G401 (cell line): ENCODE measurements around the gene HLTF. TPM values are rescaled to one million over a fixed set of nuclear protein-coding genes. Genes with fewer than 3 reads are reported as not detected.
A peak's percentile ranks its signal among the peaks of the same experiment; 100 is the strongest.

Source experiments
- DNase-seq: peaks from one replicate; pipeline ENCODE4 v3.0.0-alpha.2; 2015; ENCODE audit warnings: low spot score
- in situ Hi-C: cut with HindIII; loops from 2 replicates; pipeline ENCODE4 v1.10.0; 2016; ENCODE audit warnings: low sequenced_read_pairs, mixed read lengths
- total RNA-seq: library from RNA; depleted of rRNA; stranded (reverse); fragments of >200 nt; shearing (Covaris generic); gene quantifications from 2 replicates; pipeline ENCODE4 v1.2.3, GENCODE V29; 2014

HLTF gene
- total RNA-seq, 1 experiment from 2014 or later = 81.1 TPM

DNA sequence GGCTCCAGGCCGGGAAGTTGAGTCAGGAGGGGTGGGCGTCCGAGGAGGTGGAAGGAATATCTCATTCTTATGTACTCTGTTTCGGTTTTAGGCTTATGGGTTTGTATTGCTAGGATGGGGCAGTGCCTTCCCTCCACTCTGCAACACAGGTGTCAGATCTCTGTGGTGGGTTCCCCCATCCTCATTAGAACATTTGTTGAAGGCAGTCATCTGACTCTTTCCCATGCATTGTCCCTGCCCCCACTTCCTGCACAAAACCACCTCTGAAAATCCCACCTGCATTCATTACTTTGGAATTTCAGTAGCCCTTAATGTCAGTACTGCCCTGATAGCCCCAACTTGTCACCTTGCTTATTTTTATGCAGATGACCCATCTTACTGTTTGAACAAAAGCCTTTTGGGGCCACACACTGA, 65.5 kb downstream of the HLTF start:
- DNase-seq = no peak
- in situ Hi-C loops = no loop called here

DNA sequence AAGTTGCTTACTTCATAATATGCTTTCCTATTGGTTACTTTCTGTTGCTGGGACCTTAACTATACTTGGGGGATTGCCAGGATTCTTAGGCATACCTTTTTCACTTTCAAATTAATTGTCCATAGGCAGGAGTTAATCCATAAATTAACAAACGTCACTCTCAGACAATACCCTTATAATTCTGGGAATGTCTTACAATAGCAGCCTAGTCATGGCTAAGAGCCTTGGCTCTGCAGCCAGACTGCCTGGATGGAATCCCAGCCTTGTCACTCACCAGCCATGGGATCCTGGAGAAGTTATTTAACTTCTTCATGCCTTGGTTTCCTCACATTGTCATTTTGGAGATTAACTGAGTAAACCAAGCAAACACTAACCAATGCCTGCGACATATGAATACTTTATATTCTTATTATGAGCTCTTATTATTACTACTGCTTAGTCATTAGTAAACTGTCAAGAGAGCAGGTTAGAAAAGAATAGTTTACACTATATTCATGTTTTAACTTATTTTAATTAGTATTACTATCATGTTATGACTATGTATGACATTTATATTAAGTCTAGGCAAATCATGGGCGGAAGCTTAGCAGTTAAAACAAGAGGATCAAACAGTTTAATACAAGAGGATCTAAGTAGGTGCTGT, 66.0 kb downstream of the HLTF start:
- in situ Hi-C loops = no loop called here
- DNase-seq = no peak

DNA sequence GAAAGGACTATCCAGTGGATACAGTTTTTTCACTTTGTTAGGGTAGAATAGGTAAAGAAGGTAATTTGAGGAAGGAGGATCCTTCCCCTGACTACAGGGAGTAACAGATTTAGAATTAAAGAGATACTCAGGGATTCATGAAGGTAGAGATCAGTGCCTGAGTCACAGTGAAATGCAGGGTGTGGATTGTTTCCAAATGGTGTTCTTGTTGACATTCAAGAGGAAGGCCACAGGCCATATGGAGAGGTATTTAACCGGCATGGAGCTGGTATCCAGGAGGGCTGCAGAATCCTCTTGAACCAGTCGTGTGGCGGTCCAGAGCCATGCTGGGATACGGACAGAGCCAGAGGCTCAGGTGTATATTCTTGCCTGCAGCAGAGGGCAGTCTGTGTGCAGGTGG, 66.8 kb downstream of the HLTF start:
- peak; percentile 48 for DNase-seq
- in situ Hi-C loops = no loop called here

DNA sequence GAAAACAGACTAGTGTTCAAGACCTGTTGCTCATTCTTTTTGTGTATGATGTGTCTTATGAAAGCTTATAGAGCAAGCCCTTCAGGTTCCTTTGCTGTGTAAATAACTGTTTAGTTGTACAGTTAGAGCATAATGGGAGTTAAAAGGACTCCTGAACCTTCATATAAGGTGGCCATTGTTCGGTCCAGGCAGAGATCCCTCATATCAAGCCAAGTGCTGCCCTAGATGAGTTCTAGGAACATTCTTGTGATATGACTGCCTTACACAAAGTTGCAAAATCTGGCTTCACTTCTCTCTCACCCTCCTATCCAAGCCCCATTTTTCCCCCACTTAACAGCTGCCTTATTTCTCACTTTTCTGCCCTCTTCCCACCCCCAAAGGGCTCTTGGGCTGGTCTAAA, 68.1 kb downstream of the HLTF start:
- in situ Hi-C loops = no loop called here
- no peak for DNase-seq

DNA sequence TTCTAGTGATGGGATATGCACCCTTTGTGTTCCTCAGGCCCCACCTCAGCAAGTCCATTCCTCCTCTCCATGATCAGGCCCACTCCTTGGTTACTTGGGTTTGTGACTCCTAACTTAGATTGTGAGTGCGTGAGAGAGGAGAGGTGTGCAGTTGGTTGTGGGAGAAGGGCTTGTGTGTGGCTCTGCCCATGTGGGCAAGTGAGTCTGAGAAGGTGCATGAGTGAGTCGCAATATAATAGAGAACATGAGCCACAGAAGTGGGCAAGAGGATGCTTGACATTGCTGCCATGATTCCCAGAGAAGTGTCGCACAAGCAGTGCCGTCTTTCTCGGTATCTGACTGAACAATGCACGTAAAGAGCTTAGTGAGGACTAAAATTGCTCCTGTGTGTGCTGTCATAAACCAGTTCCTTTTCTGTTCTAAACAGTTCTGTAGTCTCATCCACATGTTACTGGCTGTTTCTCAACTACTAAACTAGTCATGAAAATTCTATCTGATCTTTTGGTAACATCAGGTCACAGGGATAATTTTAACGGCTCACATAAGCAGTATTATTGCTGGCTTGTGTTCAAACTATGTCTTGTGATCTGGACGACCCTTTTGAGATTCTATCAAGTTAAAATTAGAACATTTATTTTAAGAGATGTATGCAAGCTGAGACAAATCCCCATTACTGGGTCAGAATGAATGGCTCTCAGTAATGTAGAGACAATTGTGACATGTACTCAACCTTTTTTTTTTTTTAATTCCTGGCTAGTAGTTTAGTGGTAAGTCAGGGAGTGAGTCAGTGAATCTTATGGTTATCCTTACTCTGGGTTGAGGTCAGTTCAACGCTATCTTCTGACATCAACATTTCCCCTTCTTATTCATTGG, 69.4 kb downstream of the HLTF start:
- in situ Hi-C loops = no loop called here
- no peak for DNase-seq

DNA sequence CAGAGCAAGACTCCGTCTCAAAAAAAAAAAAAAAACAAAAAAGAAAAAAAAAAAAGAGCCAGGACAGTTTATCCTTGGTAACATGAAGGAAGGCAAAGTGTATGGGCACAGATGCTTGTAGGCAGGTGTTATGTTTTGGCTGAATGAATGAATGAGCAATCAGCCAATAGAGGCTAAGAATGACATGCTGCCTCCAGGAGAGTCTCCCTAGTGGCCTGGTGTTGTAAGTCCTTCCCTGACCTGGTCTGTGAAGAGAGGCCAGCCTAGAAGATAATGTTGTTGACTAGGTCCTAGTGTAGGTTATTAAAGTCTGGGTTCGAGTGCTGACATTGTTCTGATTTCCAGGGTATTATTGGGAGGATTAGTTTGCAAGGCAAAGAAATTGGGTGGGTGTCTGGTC, 70.1 kb downstream of the HLTF start:
- no peak for DNase-seq
- in situ Hi-C loops = no loop called here

DNA sequence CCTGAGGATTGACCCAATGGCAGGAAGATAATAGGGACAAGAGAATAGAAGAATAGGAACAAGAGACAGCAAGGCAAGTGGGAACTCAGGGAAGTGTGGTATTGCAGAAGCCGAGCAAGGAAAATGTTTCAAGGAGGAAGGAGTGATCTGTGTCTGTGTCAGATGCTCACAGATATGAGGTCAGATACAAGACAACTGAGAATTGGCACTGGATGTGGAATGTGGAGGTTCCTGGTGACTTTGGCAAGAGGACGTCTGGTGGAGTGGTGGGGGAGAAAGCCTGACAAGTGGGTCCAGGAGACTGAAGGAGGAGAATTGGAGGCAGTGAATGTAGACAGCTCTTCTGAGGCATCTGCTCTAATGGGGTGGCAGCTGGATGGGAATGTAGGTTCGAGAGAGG, 70.9 kb downstream of the HLTF start:
- in situ Hi-C loops = no loop called here
- DNase-seq = no peak

DNA sequence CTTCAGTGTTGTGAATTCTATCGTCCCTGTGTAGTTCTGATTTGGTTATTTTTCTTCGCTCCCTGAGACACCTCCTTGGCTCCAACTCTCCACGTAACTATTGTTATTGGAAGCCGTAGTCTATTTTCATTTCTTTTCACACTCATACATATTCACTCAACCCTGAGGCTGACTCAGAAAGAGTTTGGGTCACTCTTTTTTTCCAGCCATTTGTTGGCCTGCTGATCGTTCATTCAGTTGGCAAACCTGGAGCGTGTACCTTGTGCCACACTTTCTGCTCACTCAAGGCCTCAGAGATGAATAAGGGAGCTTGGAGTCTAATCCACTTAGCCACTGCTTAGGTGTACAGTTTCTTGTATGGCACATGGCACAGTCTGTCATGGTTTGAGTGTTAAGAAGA, 72.6 kb downstream of the HLTF start:
- no peak for DNase-seq
- in situ Hi-C loops = no loop called here

DNA sequence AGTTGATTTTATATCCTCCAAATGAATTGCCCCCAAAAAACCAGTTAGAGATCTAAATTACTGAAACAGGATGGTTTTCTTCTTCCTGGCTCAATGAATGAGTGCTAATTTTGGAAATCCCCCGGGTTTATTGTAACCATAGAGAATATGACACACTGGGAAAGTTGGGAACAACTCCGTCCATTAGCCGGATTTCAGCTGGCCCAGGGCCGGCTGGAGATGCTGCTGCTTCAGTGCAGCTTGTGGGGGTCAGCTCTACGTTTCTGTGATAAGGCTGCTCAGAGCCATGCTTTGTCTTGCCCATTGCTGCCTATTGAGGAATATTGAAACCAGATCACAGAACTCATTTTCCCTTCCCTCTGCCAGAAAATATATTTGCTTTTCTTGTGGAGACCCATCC, 74.7 kb downstream of the HLTF start:
- in situ Hi-C loops = no loop called here
- no peak for DNase-seq

DNA sequence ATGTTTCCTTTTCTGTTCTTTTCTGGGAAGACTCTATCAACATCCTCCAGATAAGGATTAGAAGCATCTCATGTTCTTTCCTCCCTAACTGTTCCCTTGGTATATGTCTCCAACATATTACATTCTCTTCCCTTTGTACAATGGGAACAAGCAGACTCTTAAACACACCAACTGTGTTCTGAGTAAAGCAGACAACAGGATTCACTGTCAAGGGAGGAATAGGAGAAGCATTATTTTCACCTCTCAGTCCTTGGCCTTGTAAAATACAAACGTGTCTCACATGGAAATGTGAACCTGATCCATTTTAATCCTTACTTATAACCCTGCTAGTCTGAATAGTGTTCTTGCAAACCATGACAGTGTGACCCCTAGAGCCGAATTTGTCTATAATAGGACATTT, 75.4 kb downstream of the HLTF start:
- no peak for DNase-seq
- in situ Hi-C loops = no loop called here

DNA sequence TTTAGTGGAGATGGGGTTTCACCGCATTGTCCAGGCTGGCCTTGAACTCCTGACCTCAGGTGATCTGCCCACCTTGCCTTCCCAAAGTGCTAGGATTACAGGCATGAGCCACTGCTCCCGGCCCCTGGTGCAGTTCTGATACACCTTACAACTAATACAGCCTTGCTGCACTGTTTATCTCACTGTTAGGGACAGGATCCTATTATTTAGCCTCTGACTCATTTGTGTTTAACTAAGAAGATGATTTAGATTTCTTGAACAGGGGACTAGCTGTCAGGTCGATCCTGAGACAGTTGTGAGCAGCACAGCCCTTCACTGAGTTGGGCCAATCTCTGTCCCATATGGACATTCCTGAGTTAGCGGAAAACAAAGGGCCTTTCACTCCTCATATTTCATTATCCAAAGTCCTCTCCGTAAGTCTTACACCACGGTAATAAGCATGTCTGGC, 75.8 kb downstream of the HLTF start:
- in situ Hi-C loops = no loop called here
- DNase-seq = no peak

DNA sequence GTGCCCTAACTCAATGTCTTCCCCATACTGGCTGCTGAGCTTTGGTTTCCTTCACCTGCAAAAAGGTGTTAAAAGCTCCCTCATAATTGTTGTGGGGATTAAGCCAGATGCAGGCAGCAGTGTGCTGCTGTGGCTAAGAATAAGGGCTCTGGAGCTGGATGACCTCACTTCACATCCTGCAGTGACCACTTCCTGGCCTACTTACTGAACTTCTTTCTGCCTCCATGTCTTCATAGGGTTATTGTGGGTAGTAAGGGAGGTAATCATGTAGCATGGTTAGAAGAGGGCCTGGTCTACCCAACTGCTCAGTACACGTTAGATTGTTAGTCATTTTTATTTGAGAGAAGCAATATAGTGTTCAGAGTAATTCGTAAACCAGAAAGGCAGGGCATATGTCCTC, 76.6 kb downstream of the HLTF start:
- in situ Hi-C loops = no loop called here
- DNase-seq = no peak

DNA sequence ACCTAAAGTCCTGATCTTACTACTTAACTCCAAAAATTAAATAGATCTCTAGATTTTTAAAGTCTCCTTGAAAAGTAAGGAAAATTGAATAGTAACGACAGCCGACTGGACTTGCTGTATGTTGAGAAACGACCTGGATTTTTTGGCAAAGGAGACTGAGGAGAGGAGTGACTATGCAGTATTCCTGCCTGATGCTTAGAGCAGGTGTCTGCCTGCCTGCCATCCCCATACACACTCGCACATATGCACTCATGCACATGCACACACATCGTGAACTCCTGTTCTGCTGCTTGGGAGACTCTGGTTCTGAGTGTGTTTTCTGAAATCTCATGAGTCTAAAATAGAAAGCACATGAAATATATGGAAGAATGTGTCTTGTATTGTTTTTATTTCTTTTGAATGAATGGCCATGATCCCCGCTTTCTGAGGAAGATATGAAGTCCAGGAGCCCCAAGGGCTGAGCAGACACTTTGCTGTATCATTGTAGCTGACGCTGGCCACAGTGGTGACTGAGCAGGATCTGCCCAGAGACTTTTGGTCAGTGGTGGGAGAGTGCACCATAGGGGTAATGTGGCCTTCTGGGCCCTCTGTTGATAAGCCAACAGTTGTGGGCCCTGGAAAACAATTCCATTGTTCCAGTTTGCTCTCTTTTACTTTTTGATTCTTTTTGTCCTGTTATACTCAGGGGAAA, 78.6 kb downstream of the HLTF start:
- DNase-seq = no peak
- in situ Hi-C loops = no loop called here

DNA sequence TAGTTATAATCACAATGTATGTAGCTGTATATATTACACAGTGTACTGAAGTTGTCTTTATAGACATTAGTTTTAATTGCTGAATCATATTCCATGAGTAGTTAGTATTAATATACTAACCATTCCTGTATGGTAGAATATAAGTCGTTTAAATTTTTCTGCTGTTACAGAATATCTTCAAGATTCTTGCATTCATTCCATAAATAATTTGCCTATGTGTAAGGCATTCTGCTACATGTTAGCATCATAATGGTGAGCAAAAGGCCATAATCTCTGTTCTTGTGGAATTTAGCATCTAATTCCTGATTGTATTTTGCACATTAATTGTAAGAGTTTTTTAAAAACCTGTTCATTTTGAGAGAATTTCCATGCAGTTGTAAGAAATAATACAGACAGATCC, 80.9 kb downstream of the HLTF start:
- DNase-seq = no peak
- in situ Hi-C loops = no loop called here

DNA sequence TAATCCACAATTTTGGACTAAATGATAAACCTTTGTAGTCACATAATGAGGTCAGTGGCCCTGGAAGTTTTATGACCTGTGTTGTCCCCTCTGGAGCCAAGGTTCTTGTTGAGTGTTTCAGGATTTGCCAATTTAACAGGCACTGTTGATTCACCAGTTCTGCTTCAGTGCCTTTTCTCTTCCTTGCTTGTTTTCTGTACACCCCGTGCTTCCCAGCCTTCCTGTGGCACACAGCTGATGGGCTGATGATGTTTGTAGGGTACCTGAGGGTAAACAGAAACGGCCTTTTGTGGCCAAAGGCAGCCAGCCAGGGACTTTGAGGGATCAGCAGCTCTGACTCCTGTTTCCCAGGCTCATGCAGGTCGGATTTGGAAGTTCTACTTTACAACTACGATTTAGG, 81.7 kb downstream of the HLTF start:
- DNase-seq = peak; percentile 20
- in situ Hi-C loops = no loop called here

DNA sequence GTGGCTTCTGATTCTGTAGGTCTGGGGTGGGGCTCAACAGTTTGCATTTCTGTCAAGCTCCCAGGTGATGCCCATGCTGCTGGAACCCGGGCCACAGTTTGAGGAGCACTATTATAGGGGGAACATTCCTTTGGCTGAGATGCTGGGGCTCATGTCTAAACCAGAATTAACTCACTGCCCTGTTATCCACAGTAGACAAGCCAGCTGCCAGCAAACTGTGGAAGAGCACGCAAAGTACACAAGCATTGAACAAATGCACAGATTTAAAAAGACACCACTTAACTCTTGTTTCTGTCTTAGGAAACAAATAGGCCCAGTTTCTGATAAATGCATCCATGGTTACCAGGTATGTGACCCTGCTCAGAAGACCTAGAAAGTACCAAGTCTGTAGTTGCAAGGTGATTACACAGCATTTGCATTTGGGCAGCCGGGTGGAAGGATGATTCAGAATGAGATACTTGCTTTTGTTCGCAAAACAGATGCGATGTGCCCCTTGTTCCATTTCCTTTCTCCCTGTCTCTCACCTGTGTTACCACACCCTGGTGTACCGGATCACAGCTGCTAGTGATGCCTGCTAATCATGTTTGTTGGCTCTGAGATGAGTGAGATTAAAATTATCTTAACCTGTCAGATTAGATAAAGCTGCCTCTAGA, 82.6 kb downstream of the HLTF start:
- in situ Hi-C loops = no loop called here
- DNase-seq = no peak

DNA sequence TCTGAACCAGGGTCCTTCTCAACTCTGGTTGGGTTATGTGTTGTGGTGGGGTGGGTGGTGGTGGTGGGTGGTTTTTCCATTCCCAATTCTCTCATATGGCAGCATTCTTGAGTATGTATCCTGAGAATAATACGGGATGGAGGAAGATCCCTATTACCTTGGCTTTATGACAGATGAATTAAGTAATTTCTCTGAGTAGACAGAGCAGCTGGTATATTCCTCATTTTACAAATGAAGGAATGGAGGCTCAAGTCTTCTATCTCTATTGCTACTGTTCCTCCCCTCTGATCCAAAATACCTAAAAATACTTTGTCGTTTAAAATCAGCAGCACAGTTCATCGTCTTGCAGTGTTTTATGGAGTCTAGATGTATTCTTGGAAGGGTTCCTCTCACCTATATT, 84.6 kb downstream of the HLTF start:
- in situ Hi-C loops = no loop called here
- no peak for DNase-seq

DNA sequence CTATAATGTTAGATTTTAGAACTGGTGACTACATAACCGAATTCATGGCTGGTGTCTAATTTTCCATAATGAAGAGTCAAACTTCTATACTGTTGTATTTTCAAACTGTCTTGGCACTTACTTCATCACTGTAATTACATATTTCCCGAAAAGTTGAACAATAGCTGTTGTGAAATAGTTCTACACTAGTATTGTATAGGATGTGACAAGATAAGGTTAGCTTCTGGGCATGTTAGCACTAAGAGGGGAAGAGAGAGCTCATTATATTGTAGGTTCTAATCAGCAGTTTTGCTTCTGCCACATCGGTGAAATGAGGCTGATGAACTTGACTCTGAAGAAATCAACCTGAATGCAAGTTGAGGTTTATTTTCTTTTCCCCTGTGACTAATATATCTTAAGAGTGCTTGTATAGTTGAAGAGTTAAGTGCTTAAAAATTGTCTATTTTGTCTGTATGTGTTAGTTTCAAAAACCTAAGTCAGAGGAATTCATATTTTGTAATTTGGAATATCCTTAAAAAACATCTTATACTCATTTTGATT, 86.1 kb downstream of the HLTF start:
- in situ Hi-C loops = no loop called here

DNA sequence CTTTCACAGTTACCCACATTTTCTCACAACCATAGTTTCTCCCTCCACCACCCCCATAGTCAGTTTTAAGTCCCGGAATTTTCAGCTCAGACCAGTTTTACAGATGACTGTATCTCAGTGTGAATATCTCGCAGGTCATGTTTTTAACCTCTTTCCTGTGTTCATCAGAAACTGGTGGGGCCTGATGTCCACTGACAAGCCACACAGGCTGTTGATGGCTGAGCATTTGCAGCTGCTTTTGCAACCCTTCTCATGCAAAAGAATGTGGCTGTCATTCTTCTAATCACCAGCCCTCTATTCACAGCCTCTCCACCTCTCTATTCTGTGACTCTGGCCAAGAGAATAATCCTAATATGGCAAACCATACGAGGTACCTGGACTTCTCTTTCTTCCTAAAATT, 86.5 kb downstream of the HLTF start:
- no peak for DNase-seq
- in situ Hi-C loops = no loop called here

More for the DNA sequence above, 86.1 kb downstream of the HLTF start:
- DNase-seq = no peak
